NCI-H774 (cell line): ENCODE measurements around the gene ATXN10.

Source experiments
- DNase-seq: peaks from one replicate; lab custom pipeline; 2025; lab: John Stamatoyannopoulos, UW

Gene ATXN10

DNA sequence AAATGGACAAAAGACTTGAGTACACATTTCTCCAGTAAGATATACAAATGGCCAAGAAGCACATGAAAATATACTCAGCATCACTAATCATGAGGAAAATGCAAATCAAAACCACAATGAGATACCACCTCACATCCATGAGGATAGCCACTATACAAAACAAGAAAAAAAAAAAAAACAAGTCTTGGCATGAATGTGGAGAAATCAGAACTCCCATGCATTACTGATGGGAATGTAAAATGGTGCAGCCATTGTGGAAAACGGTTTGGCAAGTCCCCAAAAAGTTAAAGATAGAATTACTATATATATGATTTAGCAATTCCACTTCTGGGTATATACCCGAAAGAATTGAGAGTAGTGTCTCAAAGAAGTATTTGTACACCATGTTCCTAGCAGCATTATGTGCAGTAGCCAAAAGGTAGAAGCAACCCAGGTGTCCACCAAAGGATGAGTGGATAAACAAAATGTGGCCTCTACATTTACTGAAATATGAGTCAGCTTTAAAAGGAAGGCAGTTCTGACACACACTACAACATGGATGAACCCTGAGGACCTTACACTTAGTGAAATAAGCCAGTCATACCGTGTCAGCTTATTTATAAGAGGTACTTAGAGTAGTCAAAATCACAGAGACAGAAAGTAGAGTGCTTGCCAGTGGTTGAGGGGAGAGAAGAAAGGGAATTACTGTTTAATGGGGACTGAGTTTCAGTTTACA is 159.1 kb downstream of the ATXN10 start:
- DNase-seq, result no peak

- DNase-seq, result no peak
These were observed 159.8 kb downstream of the ATXN10 start for GRCh38 chr22:45831394-45831793.

DNA sequence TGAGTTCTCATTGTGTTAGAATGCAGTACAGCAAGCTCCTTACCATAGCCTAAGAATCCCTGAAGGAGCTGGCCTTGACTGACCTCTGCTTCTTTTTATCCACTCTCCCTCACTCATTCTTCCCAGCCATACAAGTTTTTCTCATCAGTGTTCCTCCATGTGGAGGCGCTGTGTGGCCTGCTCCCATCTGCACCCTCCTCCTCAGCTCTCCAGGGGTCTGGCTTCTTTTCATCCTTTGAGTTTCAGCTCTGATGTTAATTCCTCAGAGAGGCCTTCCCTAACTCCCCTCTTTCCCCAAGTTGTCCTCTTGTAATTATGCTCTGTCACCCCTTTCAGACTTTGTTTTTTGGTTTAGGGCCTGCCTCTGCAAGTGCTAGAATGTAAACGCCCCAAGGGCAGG is 160.5 kb downstream of the ATXN10 start:
- DNase-seq, result no peak

DNA sequence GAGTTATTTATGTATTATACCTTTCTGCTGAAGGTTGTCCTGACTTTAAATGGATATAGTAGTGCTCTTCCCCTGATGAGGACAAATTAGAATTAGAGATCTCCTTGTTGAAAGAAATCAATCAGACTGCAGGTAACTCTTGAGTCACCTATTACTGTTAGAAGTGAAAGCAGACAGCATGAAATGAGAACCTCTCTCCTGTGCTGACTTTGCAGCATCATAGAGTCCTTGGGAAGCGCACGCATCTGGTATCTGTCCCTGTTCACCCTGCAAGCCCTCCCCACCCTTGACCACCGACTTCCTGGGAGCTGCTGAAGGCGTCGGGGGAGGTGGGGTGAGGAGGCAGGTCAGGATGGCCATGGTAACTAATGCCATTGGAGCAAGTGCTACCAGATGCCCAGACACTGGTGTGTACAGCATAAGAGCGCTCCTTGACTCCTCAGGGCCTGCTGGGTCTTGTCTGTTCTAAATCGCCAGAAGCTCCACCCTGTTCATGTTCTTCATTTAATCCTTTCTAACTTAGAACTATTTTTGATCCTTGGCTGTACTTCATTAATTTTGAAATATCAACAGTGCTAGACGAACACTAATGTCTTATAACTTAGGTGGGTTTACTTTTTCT is 161.4 kb downstream of the ATXN10 start:
- no peak for DNase-seq

- no peak for DNase-seq
These were observed 162.0 kb downstream of the ATXN10 start for GRCh38 chr22:45833613-45834012.

DNA sequence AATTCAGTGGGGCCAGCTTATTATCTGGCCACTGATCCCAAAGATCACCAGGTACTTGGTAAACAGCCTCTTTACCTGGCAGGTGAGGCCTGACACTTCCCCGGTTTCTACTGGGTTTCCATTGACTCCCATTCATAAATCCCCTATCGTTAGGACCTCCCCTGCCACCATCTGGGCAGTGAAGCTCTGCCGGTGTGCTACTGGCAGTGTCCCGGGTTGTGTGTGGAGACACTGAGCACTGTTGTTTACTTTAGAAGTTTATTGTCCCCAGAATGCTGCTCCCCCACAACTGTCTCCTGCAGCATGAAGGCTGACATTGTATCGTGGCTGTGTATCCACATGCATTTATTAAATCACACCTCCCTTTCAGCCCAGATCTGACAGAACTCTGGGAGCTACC is 162.6 kb downstream of the ATXN10 start:
- DNase-seq, result no peak

DNA sequence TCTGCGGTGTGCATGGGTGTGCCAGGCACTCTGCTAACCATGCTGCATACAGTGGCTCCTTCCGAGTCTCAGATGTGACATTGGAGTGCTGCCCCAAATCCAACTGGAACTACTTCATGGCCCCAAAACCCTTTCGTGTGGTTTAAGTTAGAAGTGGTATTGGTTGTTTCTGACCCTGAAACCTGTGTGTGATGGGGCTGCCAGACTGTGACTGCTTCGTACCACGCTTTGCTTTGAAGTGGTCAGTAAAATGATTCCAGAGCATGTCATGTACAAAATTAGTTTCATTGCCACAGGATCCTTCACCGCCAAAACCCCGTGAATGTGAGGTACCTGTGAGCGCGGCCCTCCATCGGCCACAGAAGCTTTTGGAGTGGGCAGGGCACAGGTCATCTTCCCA is 163.2 kb downstream of the ATXN10 start:
- DNase-seq, result no peak

DNA sequence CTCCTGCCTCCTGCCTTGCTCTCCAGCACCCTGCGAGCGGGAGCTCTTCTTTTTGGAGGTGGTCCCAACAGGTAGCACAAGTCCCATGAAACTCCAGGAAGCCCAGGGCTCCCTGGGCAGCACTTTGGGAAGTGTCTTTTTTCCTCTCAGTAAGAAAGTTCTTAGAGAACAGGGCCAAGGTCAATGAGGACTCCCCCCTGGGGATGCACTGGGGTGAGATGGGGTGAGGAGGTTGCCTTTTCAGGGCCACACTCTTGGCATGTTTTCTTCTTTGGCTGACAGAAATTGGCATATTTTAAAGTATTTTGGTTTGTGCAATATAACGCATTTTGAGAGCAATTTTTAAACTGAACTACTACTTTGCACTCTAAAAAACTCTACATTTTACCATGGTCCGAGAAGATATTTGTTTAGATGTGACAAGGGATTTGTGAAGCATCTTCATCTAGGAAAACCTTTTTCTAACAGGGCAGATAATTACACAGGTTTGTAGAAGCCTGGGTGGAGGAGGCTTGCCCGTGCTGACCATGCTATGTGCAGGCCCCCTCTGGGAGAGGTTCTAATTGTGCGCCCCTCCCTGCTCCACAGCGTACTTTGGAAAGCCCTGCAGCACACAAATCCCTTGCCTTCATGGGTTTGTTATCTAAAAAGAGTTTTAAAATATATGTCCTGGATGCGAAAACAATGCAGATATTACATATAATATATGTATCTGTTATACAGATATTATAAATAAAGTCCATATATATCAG is 165.0 kb downstream of the ATXN10 start:
- DNase-seq, result no peak

GRCh38 chr22:45837508-45837907 is 165.9 kb downstream of the ATXN10 start:
- DNase-seq, result no peak

DNA sequence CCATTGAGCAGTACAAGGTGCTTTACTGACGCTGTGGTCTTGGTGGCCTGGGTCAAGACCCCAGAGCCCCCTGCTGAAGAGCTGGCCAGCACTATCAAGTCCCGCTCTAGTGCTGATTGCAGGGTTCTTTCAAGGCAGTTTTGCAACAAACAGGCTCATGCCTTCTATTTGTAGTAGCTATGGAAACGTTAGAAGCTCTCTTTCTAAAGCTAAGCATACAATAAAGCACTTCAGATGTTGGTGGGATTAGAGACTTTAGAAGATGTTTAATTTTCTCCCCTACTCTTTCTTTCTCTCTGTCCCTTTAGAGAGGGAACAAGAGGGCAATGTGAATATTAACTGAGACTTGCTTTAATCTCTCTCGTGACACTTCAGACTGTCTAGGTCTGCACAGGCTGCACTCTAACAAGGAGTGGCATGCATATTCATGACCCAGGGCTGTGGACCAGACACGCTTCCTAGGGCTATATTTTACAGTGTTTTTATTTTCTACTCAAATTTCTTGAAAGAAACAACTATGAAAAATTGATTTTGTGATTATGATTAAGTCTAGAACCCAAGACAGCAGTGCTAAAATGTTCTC is 166.8 kb downstream of the ATXN10 start:
- no peak for DNase-seq

GRCh38 chr22:45840483-45840882 is 168.8 kb downstream of the ATXN10 start:
- no peak for DNase-seq

DNA sequence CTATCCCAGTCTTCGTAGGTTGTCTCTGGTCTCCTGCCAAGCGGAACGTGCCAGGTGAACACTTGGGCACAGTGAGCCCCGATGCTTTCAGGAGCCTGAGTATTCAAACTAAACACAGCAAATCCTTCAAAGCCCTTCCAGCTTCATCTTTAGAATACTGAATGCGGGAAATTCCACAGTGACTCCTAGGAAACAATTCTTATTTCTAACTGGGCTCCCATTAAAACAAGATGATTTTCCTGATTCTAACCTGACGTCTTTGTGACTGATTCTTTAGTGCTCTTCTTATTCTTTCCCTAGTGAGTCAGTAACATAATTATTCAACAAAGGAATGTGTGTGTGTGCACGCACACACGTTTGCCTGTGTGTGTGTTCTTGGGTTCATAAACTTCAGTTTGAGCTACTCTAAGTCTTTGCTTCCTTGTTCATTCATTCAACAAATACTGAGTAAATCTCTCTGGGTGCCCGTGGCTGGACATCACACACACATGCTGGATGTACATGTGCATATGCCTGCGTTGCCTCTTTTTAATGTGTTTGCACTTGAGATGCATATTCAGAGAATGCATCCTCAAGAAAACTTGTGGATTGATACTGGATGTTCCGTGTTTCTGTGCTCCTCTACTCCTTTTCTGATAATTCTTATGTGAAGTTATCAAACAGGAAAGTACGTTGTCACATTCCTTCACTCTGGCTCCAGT is 170.8 kb downstream of the ATXN10 start:
- DNase-seq, result no peak

GRCh38 chr22:45843031-45843430 is 171.4 kb downstream of the ATXN10 start:
- DNase-seq, result no peak

GRCh38 chr22:45843986-45844385 is 172.4 kb downstream of the ATXN10 start:
- no peak for DNase-seq

GRCh38 chr22:45845076-45845487 is 173.4 kb downstream of the ATXN10 start:
- DNase-seq, result no peak

GRCh38 chr22:45846952-45847351 is 175.3 kb downstream of the ATXN10 start:
- DNase-seq, result no peak

GRCh38 chr22:45848904-45849303 is 177.3 kb downstream of the ATXN10 start:
- no peak for DNase-seq

DNA sequence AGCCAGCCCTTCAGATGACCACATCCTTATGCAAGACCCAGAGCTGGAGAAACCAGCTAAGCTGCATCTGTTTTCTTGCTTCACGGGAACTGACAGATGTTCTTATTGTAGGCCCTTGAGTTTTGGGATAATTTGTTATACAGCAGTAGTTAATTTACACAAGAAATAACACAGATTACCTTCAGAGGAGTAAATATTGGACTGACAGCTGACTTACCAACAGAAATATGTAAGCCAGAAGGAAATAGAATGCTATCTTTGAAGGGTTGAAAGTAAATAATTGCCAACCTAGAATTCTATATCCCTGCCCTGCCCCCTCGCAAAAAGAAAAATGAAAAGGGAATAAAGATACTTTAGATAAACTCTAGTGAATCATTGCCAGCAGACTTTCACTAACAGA is 181.2 kb downstream of the ATXN10 start:
- DNase-seq, result no peak

- no peak for DNase-seq
These were observed 184.3 kb downstream of the ATXN10 start for GRCh38 chr22:45855961-45856360.

- no peak for DNase-seq
These were observed 185.9 kb downstream of the ATXN10 start for GRCh38 chr22:45857519-45857918.

GRCh38 chr22:45859231-45860161 is 187.9 kb downstream of the ATXN10 start:
- DNase-seq, result no peak
